GM18520 (cell line): ENCODE measurements around the gene ARHGEF26.

Source experiments
- ATAC-seq: cut with Tn5 transposase; IDR thresholded peaks from one replicate; pipeline ENCODE4 v1.9.1; 2021; ENCODE audit not compliant: unreplicated experiment

The ARHGEF26 gene

GRCh38 chr3:154115332-154115731 is 5.9 kb upstream of the ARHGEF26 start:
- ATAC-seq: no peak

GRCh38 chr3:154119951-154120350 is 1.2 kb upstream of the ARHGEF26 start:
- no peak for ATAC-seq

GRCh38 chr3:154121701-154122551 is 736 bp downstream of the ARHGEF26 start:
- ATAC-seq: no peak

GRCh38 chr3:154122552-154122911 is 1.3 kb downstream of the ARHGEF26 start:
- no peak for ATAC-seq

GRCh38 chr3:154122912-154123559 is 1.8 kb downstream of the ARHGEF26 start:
- no peak for ATAC-seq

GRCh38 chr3:154123906-154124305 is 2.7 kb downstream of the ARHGEF26 start:
- no peak for ATAC-seq

- ATAC-seq: no peak
These were observed 4.3 kb downstream of the ARHGEF26 start for GRCh38 chr3:154125378-154126030.

GRCh38 chr3:154126651-154127050 is 5.5 kb downstream of the ARHGEF26 start:
- ATAC-seq: no peak

- ATAC-seq: no peak
These were observed 8.4 kb downstream of the ARHGEF26 start for GRCh38 chr3:154129625-154130024.

GRCh38 chr3:154130540-154130939 is 9.3 kb downstream of the ARHGEF26 start:
- no peak for ATAC-seq

- no peak for ATAC-seq
These were observed 10.6 kb downstream of the ARHGEF26 start for GRCh38 chr3:154131830-154132229.

GRCh38 chr3:154132777-154133375 is 11.7 kb downstream of the ARHGEF26 start:
- ATAC-seq: no peak

- ATAC-seq: no peak
These were observed 14.5 kb downstream of the ARHGEF26 start for GRCh38 chr3:154135511-154136173.

GRCh38 chr3:154137036-154137435 is 15.8 kb downstream of the ARHGEF26 start:
- no peak for ATAC-seq

- no peak for ATAC-seq
These were observed 18.8 kb downstream of the ARHGEF26 start for GRCh38 chr3:154139996-154140436.

- ATAC-seq: no peak
These were observed 21.4 kb downstream of the ARHGEF26 start for GRCh38 chr3:154142608-154143007.

- ATAC-seq: no peak
These were observed 22.7 kb downstream of the ARHGEF26 start for GRCh38 chr3:154143873-154144272.

- ATAC-seq: no peak
These were observed 23.8 kb downstream of the ARHGEF26 start for GRCh38 chr3:154144825-154145465.

- ATAC-seq: no peak
These were observed 27.4 kb downstream of the ARHGEF26 start for GRCh38 chr3:154148541-154148940.

GRCh38 chr3:154149286-154149685 is 28.1 kb downstream of the ARHGEF26 start:
- ATAC-seq: no peak
